HG03521 (cell line): ENCODE measurements around the gene CAPN5.
"Not testable (repeated sequence)": the region's sequence is repeated elsewhere in the genome, so short reads cannot be mapped to it uniquely, and the experiment has no call there.

Source experiments
- ATAC-seq: cut with Tn5 transposase; IDR thresholded peaks from one replicate; pipeline ENCODE4 v1.9.1; 2021; ENCODE audit warnings: mild to moderate bottlenecking, moderate library complexity; ENCODE audit not compliant: unreplicated experiment

CAPN5 gene

DNA sequence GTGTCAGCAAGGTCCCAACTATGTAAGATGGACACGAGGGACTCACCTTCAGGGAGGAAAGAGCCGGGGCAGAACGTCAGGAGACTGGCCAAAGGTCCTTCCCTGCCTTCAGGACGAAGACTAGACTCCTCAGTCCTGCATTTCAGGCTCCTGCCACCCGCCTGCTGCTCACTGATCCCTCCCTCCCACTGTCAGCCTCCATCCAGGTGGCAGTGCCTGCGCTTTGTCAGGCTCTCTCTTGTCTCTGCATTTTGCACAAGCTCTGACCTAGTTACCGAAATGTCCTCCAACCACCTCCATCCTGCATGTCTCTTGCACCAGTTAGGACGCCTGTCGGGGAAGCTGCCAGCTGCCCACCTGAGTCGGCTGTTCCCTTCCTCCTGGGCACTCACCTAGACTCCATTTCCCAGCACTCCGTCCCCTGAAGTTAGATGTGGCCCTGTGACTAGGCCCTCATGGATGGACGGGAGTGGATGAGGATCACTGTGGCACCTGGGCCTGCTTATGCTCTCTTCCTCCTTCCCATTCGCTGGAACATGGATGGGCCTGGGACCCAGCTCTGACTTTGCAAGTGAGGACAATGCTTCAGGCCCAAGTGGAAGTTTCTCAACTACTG lies 24.6 kb upstream of the CAPN5 start:
- no peak for ATAC-seq

DNA sequence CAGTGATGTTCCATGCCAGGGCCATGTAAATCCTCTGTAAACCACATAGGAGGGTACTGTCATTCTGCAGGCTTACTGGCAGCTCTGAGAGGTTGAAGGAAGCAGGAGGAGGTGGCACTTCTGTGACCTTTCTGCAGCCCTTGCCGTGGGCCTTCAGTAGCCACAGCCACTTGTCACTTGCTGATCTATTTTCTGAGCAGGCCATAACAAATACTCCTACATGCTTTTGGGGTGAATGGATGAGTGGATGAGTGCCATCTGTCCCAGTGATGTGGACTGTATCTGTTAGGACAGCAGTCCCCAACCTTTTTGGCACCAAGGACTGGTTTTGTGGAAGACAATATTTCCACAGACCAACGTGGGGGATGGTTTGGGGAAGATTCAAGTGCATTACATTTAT lies 22.4 kb upstream of the CAPN5 start:
- ATAC-seq: no peak

DNA sequence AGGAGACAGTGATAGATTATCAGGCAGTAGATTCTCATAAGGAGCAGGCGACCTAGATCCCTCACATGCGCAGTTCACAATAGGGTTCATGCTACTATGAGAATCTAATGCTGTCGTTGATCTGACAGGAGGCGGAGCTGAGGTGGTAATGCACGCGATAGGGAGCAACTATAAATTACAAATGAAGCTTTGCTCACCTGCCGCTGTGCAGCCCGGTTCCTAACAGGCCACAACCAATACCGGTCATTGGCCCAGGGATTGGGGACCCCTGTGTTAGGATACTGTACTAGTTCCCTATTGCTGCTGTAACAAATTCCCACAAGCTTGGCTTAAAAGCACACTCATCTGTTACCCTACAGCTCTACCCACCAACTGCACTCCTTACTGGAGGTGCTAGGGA lies 21.9 kb upstream of the CAPN5 start:
- no peak for ATAC-seq

DNA sequence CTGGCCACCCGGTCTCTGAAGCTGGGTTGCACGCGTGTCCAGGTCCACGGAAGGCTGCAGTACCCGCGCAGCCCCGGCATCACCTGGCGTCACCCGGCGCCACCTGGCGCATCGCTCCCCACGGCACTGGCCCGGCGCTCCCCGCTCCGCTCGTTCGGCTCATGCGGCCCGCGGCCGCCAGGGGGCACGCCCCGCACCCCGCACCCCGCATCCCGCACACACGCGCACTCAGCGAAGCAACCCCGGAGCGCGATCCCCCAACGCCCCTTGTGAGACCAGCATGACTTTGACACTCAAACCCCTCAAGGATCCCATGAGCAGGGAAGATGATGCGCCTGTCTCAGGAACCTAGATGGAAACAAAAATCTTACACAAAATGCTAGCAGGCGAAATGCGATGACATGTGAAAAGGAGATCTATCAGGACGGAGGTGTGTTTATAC lies 20.7 kb upstream of the CAPN5 start:
- ATAC-seq: no peak

DNA sequence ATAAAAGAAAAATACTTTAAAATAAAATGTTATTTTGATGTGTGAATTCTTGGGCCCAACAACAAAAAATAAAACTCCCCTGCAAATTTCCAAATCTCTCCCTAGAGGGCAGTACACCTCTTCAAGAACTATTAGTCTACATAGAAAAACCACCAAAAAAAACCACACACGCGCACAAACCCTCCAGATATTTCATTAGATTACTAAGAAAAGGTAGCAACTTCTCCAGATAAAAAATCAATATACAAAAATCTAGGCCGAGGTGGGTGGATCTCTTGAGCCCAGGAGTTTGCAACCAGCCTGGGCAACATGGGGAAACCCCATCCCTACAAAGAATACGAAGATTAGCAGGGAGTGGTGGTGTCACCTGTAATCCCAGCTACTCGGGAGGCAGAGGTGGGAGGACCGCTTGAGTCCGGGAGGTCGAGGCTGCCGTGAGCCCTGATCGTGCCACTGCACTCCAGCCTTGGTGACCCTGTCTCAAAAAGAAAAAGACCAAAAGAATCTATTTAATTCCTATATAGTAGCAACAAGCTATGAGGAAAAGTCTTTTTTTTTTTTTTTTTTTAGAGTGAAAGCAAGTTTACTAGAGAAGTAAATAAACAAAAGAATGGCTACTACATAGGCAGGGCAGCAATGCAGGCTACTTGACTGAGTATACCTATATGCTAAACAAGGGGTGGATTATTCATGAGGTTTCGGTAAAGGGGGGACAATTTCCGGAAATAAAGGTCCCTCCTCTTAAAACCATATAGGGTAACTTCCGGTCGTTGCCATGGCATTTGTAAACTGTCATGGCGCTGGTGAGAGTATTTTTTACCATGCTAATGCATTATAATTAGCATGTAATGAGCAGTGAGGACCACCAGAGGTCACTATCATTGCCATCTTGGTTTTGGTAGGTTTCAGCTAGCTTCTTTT lies 19.5 kb upstream of the CAPN5 start:
- peak; percentile 71 for ATAC-seq

DNA sequence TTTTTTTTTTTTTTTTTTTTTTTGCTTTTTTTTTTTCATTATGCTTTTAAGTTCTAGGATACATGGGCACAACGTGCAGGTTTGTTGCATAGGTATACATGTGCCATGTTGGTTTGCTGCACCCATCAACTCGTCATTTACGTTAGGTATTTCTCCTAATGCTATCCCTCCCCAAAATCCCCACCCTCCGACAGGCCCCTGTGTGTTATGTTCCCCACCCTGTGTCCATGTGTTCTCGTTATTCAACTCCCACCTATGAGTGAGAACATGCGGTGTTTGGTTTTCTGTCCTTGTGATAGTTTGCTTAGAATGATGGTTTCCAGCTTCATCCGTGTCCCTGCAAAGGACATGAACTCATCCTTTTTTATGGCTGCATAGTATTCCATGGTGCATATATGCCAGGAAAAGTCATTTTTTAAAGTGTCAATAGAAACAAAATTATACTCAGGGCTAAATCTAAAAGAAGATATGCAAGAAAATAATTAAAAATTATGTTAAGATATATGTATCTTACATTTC lies 18.8 kb upstream of the CAPN5 start:
- ATAC-seq: not testable (repeated sequence)

DNA sequence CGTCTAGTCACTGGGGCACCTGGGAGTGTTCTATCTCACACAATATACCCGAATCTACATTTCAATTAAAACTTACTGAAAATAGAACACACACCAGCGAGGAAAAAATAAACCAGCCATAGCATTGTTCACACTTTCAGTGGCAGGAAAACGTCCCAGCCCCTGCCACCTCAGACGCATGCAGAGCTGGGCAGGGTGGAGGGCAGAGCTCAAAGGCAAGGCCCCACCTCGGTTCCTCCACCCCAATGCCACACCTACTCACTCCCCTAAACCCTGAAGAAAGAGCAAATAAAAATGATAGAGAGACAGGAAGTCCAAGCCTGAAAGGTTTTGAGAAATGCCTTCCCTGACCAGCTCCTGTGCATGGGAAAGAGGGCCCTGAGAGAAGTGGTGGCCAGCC lies 17.7 kb upstream of the CAPN5 start:
- ATAC-seq: no peak

DNA sequence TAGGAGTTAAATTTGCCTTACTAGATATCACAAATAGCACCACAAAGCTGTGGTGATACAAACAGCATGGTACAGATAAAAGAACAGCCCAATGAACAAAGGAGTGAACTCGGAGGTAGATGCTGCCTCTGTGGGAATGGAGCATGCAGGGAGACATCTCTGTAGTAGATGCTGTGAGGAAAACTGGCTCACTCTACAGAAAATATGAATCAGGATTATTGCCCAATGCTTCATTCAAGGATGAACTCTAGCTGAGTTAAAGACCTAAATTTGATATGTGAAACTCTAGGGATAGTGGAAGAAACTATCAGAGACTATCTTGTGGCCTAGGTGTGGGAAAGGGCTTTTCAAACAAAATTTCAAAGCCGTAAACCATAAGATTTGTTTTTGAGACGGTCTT lies 15.3 kb upstream of the CAPN5 start:
- ATAC-seq: no peak

DNA sequence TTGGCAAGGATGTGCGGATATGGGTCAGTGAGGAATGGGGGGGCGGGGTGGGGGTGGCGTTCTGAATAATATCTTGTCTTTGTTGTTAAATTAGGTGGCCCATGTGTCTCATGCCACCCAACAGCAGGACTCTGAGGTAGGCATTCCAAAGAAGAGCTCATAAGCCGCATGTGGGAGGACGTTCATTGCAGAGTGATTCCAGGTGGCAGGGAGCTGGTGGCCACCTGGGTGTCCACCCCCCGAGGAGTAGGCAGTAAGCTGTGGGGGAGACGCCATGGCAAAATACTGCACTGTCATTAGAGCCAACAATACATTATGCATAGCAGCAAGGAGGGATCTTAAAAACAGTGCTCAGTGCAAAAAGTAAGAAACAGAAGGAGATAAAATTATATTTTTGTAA lies 14.3 kb upstream of the CAPN5 start:
- no peak for ATAC-seq

DNA sequence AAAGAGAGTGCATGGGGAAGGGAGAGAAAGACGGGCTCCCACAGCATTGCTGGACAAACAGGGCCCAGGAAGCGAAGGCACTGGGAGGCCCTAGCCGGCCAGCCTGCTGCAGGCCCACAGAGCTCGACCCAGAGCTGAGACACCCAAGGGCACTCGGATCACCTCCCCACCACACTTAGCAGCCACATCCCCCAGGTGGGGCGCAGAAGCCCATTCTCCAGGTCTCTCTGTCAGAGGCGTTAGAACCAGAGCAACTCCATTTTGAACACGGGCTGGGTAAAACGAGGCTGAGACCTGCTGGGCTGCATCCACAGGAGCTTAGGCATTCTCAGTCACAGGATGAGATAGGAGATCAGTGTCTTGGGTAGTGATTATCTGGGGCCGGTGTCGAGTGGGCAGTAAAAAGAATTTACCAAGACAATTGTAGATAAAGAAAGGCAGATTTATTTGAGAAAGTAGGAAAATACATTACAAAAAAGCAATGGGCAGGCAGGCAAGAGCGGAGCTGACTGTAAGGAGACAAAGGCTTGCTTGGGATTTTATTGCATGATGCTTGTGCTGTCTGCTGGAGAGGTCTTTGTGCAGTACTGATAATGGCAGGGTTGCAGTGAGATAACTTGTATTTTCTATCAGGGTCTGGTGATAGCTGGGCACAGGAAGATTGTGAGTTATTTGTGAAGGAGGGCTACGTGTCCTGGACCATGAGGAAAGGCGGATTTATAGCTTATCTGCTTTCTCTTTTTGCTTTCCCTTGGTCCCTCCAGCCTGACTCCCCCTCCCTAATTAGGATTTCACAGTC lies 13.4 kb upstream of the CAPN5 start:
- no peak for ATAC-seq

DNA sequence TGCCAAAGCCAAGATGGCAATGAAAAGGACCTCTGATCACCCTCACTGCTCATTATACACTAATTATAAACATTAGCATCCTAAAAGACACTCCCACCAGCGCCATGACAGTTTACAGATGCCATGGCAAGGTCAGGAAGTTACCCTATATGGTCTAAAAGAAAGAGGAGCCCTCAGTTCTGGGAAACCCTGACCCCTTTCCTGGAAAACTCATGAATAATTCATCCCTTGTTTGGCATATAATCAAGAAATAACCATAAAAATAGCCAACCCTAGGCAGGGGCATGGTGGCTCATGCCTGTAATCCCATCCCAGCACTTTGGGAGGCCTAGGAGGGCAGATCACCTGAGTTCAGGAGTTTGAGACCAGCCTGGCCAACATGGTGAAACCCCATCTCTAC lies 12.7 kb upstream of the CAPN5 start:
- no peak for ATAC-seq

DNA sequence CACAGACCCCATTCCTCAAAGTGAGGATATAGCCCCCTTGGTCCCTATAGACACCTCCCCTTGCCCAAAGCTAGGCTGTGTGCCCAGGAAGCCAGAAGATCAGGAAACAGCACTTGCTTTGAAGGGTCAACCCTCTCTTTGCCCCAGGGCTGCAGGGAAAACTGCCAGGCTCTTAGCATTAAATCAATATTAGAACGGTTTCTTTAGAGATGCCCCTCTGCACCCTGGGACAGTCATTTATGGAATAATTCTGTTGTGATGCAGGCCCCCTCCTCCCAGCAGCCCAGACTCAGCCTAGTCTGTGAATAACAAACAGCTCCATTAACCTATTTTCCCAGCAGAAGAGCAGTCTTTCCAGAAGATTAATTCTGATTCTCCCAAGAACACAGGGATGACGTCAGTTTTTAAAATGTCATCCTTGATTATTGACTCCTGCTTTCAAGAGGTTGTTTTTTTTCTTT lies 11.6 kb upstream of the CAPN5 start:
- no peak for ATAC-seq

DNA sequence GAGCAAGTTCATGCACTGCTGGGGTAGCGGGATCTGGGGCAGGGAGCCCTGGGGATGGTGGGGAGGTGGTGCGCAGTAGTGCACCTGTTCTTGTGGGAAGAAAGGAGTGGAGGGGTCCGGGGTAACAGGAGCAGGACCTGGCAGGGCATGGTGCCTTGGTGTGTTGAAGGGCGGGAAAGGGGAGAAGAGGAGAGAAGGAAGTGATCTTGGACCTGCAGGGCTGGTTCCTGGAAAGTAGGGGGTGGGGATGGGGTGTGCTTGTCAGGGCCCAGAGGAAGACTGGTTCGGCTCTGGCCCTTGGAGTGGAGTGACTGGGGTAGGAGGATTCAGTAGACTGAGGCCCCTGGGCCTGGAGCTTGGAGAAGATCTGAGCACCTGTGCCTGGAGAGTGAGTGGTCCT lies 10.9 kb upstream of the CAPN5 start:
- ATAC-seq: no peak

DNA sequence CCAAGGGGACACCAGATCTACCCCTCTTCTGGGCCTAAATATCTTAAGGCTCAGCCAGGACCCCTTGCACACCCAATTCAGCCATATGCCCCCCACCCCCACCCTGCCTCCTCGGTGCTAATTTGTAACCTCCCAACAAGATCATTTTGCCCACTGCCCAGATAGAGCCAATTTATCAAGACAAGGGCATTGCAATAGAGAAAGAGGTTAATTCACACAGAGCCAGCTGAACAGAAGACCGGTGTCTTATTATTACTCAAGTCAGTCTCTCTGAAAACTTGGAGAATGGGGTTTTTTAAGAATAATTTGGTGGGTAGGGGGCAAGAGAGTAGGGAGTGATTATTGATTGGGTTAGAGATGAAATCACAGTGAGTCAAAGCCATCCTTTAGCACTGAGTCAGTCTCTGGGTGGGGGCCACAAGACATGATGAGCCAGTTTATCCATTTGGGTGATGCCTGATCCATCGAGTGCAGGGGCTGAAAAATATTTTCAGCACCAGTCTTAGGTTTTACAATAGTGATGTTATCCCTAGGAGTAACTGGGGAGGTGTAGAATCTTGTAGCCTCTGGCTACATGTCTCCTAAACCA lies 9.9 kb upstream of the CAPN5 start:
- ATAC-seq: no peak

DNA sequence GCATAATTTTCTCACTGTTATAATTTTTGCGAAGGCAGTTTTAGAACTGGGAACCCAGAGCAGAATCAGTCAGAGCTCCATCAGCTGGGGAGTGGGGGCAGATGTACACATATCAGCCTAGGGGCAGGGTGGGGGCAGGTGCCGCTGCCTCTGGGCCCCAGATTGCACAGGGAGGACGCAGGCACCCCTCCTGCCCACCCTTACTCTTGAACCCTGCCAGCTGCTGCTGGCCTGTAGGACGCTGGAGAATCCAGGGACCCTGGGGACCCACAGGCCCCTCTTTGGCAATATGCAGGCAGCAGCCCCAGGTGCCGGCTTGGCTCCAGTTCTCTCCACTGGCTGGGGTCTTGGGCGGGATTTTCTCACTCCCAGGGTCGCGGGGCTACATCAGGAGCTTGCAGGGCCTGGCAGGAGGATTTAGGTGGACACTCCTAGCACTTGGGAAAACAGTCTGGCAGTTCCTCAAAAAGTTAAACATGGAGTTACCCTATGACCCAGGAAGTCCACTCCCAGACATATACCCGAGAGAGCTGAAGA lies 8.8 kb upstream of the CAPN5 start:
- ATAC-seq: no peak

DNA sequence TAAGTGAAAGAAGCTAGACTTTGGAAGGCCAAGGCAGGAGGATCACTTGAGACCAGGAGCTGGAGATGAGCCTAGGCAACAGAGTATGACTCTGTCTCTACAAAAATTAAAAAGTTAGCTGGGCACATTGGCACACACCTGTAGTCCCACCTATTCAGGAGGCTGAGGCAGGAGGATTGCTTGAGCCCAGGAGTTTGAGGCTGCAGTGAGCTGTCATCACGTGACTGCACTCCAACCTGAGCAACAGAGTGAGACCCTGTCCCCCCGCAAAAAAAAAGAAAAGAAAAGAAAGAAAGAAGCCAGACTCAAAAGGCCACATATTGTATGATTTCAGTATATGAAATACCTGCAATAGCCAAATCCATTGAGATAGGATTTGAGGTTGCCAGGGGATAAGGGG lies 7.9 kb upstream of the CAPN5 start:
- no peak for ATAC-seq

DNA sequence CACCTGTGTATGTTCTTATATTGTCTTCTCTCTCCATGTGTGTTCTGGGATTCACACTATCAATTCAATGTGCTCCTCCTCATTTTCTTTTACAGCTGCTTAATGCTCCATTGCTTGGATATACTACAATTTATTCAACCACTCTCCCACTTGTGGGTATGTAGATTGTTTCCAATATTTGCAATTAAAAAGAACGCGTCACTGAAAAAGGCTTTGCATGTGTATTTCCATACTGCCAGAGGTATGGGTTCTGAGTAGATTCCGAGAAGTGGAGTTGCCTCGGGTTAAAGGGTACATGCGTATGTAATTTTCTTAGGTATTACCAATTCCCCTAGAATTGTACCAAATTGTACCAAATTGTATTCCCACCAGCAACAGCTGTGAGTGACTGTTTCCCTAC lies 7.0 kb upstream of the CAPN5 start:
- ATAC-seq: no peak

DNA sequence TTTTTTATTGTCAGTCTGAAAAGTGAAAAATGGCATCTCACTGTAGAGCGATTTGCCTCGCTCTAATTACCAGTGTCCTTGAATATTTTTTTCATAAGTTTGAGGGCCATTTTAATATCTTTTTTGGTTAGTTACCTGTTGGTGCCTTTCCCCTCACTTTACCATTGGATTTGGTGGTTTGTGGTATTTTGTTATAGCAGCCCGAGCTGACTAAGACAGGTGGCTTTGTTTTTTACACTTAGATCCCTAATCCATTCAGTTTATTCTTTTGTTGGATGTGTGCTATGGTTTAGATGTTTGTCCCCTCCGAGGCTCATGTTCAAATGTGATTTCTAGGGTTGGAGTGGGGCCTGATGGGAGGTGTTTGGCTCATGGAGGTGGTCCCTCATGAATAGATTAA lies 6.5 kb upstream of the CAPN5 start:
- no peak for ATAC-seq

DNA sequence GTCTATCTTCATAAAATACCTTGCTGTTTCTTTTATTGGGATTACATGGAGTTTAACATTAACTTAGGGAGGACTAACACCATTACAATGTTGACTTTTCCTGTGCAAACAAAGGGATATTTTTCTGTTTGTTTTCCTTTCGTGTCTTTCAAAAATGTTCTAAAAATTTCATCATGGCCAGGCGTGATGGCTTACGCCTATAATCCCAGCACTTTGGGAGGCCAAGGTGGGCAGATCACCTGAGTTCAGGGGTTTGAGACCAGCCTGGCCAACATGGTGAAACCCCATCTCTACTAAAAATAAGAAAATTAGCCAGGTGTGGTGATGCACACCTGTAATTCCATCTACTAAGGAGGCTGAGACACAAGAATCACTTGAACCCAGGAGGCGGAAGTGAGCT lies 5.5 kb upstream of the CAPN5 start:
- not testable (repeated sequence) for ATAC-seq

DNA sequence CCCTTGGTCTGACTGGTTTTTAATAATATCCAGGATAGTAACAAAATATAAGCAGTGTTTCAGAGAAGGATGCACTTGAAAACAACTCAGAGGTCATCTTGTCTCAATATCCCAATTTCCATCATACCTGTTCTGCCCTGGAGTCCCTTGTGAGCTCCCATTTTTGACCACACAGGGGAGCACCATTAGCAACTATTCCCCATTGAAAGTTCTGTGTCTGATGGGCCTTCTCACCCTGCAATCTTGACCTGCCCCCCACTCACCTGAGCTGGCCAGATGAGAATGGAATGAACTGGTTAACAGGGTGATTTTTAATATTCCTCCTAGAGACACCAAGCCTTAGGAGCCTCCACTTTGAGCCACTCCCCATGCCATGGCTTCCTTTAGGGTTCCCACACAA lies 3.8 kb upstream of the CAPN5 start:
- ATAC-seq: no peak

DNA sequence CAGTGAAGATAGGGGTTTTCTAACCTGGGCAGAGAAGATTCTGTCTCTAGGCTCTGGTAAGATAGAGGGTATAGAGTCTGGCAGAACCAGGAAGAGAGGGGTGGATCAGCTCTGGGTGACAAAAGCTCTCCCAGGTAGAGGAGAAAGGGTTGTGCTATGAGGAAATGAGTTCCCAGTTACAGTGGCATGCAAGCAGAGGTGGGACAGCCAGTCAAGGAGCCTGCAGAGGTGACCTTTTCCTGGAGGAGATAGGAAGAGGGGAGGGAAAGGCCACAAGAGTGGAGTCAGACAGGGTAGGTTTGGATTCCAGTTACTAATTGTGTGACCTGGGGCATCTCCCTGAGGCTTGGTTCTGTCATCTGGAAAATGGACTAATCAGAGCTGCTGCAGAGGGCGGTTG lies 3.4 kb upstream of the CAPN5 start:
- ATAC-seq: no peak
